Measurements from ENCODE around the gene APELA. TPM values are rescaled to one million over a fixed set of nuclear protein-coding genes. Genes with fewer than 3 reads are reported as not detected.
"Not testable (repeated sequence)": the region's sequence is repeated elsewhere in the genome, so short reads cannot be mapped to it uniquely, and the experiment has no call there.

Gene APELA
- polyA plus RNA-seq, 6 donors from 2014 or later: not detected

GRCh38 chr4:164892018-164892417 is 15.0 kb downstream of the APELA start:
- H3K36me3 Mint-ChIP-seq: no peaks in the 10 kb centered on the region
- no peak overlapping the region for H3K4me3 Mint-ChIP-seq
- ATAC-seq (ENCODE audit: low read depth in 2 of 2) (no peak), DNase-seq (no peak)
- no peaks in the 10 kb centered on the region for H3K4me1 Mint-ChIP-seq
- H3K9me3 Mint-ChIP-seq: peaks cover 0 to 2% (median 0%) of the 10 kb centered on the region in 7 donors
- H3K27ac Mint-ChIP-seq: no peak overlapping the region
- H3K27me3 Mint-ChIP-seq: peaks cover 0 to 21% (median 18%) of the 10 kb centered on the region in 3 donors

GRCh38 chr4:164894702-164895101 is 17.7 kb downstream of the APELA start:
- Mint-ChIP-seq H3K4me3 (no peak overlapping the region), H3K27me3 (peaks cover 0 to 12% (median 5%) of the 10 kb centered on the region in 3 donors), H3K27ac (no peak overlapping the region), H3K36me3 (no peaks in the 10 kb centered on the region), H3K9me3 (peaks cover 0 to 4% (median 0%) of the 10 kb centered on the region in 7 donors), H3K4me1 (no peaks in the 10 kb centered on the region)
- ATAC-seq (ENCODE audit: low read depth in 2 of 2): no peak
- DNase-seq: no peak

- Mint-ChIP-seq H3K36me3 (no peaks in the 10 kb centered on the region), H3K9me3 (peaks cover 0 to 3% (median 0%) of the 10 kb centered on the region in 7 donors), H3K27ac (no peak overlapping the region), H3K27me3 (peaks cover 0 to under 1% (median 0%) of the 10 kb centered on the region in 3 donors), H3K4me3 (no peak overlapping the region), H3K4me1 (no peaks in the 10 kb centered on the region)
- DNase-seq (no peak), ATAC-seq (ENCODE audit: low read depth in 2 of 2) (no peak)
These were observed 25.6 kb downstream of the APELA start for GRCh38 chr4:164902608-164903007.

DNA sequence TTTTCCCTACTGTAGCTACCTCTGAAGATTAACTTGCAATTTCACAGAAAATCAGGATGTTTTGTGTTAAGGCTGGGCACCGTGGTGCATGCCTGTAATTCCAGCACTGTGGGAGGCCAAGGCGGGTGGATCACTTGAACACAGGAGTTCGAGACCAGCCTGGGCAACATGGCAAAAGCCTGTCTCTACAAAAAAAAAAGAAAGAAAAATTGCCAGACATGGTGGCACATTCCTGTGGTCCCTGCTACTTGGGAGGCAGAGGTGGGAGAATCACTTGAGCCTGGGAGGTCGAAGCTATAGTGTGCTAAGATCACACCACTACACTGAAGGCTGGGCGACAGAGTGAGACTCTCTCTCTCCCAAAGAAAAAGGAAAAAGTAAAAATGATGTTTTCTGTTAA is 27.4 kb downstream of the APELA start:
- Mint-ChIP-seq H3K36me3 (no peaks in the 10 kb centered on the region), H3K27ac (no peak overlapping the region), H3K4me1 (no peaks in the 10 kb centered on the region), H3K4me3 (no peak overlapping the region), H3K9me3 (peaks cover 0 to 3% (median 0%) of the 10 kb centered on the region in 7 donors), H3K27me3 (no peaks in the 10 kb centered on the region)
- DNase-seq (no peak), ATAC-seq (ENCODE audit: low read depth in 2 of 2) (no peak)

DNA sequence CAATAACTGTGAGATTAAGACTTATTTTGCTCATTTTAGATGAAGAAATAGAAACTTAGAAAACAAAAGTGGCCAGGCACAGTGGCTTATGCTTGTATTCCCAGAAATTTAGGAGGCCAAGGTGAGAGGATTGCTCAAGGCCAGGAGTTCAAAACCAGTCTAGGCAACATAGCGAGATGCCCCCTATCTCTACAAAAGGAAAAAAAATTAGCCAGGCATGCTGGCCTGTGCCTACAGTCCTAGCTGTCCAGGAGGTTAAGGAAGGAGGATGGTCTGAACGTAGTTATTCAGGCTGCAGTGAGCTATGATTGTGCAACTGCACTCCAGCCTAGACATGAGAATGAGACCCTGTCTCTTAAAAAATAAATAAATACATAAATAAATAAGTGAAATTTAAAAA is 28.0 kb downstream of the APELA start:
- no peak for ATAC-seq (ENCODE audit: low read depth in 2 of 2)

GRCh38 chr4:164906368-164906767 is 29.4 kb downstream of the APELA start:
- H3K4me3 Mint-ChIP-seq: no peak overlapping the region
- H3K27ac Mint-ChIP-seq: no peak overlapping the region
- no peak for DNase-seq
- peaks cover 0 to 4% (median 0%) of the 10 kb centered on the region in 7 donors for H3K9me3 Mint-ChIP-seq
- no peaks in the 10 kb centered on the region for H3K36me3 Mint-ChIP-seq
- no peak for ATAC-seq (ENCODE audit: low read depth in 2 of 2)
- no peaks in the 10 kb centered on the region for H3K4me1 Mint-ChIP-seq
- H3K27me3 Mint-ChIP-seq: no peaks in the 10 kb centered on the region

More for the DNA sequence above, 28.0 kb downstream of the APELA start:
- no peak overlapping the region for H3K4me3 Mint-ChIP-seq
- H3K27ac Mint-ChIP-seq: no peak overlapping the region
- H3K36me3 Mint-ChIP-seq: no peaks in the 10 kb centered on the region
- H3K27me3 Mint-ChIP-seq: no peaks in the 10 kb centered on the region
- peaks cover 0 to 4% (median 0%) of the 10 kb centered on the region in 7 donors for H3K9me3 Mint-ChIP-seq
- no peaks in the 10 kb centered on the region for H3K4me1 Mint-ChIP-seq
- no peak for DNase-seq

DNA sequence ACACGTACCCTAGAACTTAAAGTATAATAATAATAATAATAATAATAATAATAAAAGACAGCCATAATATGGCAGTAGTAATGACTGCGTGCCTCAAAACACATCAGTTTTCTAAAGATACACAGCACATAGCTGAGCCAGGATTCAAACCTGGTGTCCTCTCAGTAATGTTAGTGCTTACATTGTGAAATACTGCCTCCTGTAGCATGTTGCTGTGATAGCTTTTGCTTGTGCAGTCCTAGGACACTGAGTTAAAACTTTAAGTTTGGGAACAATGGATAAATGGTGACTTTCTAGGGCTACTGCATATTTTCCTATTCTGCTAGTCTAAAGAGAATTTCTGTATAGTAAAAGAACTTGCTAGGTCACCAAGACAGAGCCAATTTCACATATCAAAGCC is 36.5 kb downstream of the APELA start:
- not testable (repeated sequence) for ATAC-seq (ENCODE audit: low read depth in 2 of 2); DNase-seq; H3K27me3 Mint-ChIP-seq; H3K27ac Mint-ChIP-seq; H3K4me3 Mint-ChIP-seq; H3K9me3 Mint-ChIP-seq; H3K4me1 Mint-ChIP-seq; H3K36me3 Mint-ChIP-seq

GRCh38 chr4:164918956-164919355 is 42.0 kb downstream of the APELA start:
- H3K27ac Mint-ChIP-seq: no peak overlapping the region
- ATAC-seq (ENCODE audit: low read depth in 2 of 2) (no peak), DNase-seq (no peak)
- no peak overlapping the region for H3K4me3 Mint-ChIP-seq
- H3K27me3 Mint-ChIP-seq: peaks cover 0 to 7% (median 0%) of the 10 kb centered on the region in 3 donors
- peaks cover 0 to 4% (median 0%) of the 10 kb centered on the region in 7 donors for H3K9me3 Mint-ChIP-seq
- no peaks in the 10 kb centered on the region for H3K4me1 Mint-ChIP-seq
- H3K36me3 Mint-ChIP-seq: no peaks in the 10 kb centered on the region

- DNase-seq (no peak), ATAC-seq (ENCODE audit: low read depth in 2 of 2) (no peak)
- H3K4me1 Mint-ChIP-seq: no peaks in the 10 kb centered on the region
- H3K27ac Mint-ChIP-seq: no peak overlapping the region
- H3K27me3 Mint-ChIP-seq: peaks cover 0 to 8% (median 7%) of the 10 kb centered on the region in 3 donors
- H3K4me3 Mint-ChIP-seq: no peak overlapping the region
- H3K9me3 Mint-ChIP-seq: peaks cover 0 to 4% (median 0%) of the 10 kb centered on the region in 7 donors
- H3K36me3 Mint-ChIP-seq: no peaks in the 10 kb centered on the region
These were observed 47.8 kb downstream of the APELA start for GRCh38 chr4:164924670-164925238.

DNA sequence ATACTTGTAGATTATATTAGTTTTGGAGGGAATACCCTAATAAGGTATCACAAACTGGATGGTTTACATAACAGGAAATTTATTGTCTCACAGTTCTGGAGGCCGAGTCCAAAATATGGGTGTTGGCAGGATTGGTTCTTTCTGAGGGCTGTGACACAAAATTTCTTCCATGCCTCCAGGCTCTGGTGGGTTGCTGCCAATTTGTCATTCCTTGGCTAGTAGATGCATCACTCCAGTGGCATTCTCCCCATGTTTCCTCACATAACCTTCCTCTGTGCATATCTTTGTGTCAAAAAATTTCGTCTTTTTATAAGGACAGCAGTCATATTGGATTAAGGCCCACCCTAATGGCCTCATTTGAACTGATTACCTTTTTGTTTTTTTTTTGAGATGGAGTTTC is 49.3 kb downstream of the APELA start:
- Mint-ChIP-seq H3K9me3 (peaks cover 0 to 5% (median 0%) of the 10 kb centered on the region in 7 donors), H3K36me3 (no peaks in the 10 kb centered on the region), H3K27ac (no peak overlapping the region), H3K4me3 (no peak overlapping the region), H3K27me3 (peaks cover 0 to 12% (median 7%) of the 10 kb centered on the region in 3 donors), H3K4me1 (no peaks in the 10 kb centered on the region)
- ATAC-seq (ENCODE audit: low read depth in 2 of 2) (no peak), DNase-seq (no peak)

DNA sequence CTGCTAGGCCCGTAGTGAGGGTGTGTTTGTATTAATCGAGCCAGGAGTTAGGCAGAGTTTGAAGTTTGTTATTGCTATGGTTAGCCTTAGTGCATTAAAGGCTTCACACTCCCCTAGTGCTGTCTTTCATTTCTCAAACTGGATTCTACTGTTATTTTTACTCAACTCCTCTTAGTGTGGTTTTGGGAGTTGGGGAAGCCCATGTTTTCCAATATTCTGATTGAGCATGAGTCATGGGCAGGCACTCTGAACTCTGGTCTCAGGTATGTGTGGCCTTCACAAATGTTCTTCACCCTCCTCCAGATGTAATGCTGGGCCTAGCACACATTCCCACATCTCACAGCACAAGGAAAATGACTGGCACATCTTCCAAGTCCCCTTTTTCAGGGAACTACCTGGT is 50.1 kb downstream of the APELA start:
- H3K27ac Mint-ChIP-seq; DNase-seq; ATAC-seq (ENCODE audit: low read depth in 2 of 2); H3K9me3 Mint-ChIP-seq; H3K4me3 Mint-ChIP-seq; H3K36me3 Mint-ChIP-seq; H3K4me1 Mint-ChIP-seq: not testable (repeated sequence)
- peaks cover under 1 to 12% (median 7%) of the 10 kb centered on the region in 3 donors for H3K27me3 Mint-ChIP-seq

- Mint-ChIP-seq H3K9me3 (peaks cover 0 to 5% (median 0%) of the 10 kb centered on the region in 7 donors), H3K27me3 (peaks cover 6 to 13% (median 8%) of the 10 kb centered on the region in 3 donors), H3K36me3 (no peaks in the 10 kb centered on the region), H3K27ac (no peak overlapping the region), H3K4me1 (no peaks in the 10 kb centered on the region), H3K4me3 (no peak overlapping the region)
- DNase-seq (no peak), ATAC-seq (ENCODE audit: low read depth in 2 of 2) (no peak)
These were observed 53.7 kb downstream of the APELA start for GRCh38 chr4:164930647-164931046.

DNA sequence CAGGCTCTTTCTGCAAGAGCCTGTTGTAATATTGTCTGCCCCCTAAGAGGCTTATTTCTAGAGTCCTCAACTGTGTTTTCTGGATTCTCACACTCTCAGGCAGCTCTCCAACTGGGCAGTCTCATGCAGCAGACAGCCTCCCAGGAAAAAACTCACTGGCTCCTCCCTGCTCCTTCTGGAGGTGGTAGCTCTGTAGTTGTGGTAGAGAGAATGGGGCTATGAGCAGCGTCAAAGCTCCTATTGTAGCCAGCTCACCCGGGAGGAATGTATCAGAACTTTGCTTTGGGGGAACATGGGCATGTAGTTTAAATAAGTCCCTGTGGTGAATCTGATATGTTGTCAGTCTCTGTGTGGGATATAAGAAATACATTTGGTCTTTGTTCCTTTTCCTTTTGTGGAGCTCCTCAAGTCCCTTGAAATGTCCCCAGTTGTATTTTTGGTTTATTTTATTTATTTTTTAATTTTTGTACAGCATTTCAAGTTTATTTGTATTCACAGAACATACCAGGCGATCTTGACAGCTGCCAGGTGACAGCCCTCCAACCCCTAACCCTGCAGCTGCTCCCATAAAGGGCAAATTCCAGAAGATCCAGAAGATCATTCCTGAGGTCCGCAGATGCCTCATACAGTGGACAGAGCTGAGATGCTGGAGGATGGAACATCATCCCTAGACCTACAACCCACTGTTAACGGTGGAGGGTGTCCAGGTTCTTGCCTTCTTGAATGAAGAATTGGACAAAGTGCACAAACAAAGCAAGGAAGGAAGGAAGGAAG is 54.8 kb downstream of the APELA start:
- no peak overlapping the region for H3K4me3 Mint-ChIP-seq
- H3K4me1 Mint-ChIP-seq: no peaks in the 10 kb centered on the region
- H3K27ac Mint-ChIP-seq: no peak overlapping the region
- H3K9me3 Mint-ChIP-seq: peaks cover 0 to 5% (median 0%) of the 10 kb centered on the region in 7 donors
- no peaks in the 10 kb centered on the region for H3K36me3 Mint-ChIP-seq
- no peak for DNase-seq
- peaks cover 6 to 13% (median 7%) of the 10 kb centered on the region in 3 donors for H3K27me3 Mint-ChIP-seq
- ATAC-seq (ENCODE audit: low read depth in 2 of 2): no peak

GRCh38 chr4:164933244-164933643 is 56.3 kb downstream of the APELA start:
- Mint-ChIP-seq H3K27ac (no peak overlapping the region), H3K9me3 (peaks cover 0 to 5% (median 0%) of the 10 kb centered on the region in 7 donors), H3K4me3 (no peak overlapping the region), H3K36me3 (no peaks in the 10 kb centered on the region), H3K4me1 (no peaks in the 10 kb centered on the region), H3K27me3 (peaks cover 8 to 20% (median 11%) of the 10 kb centered on the region in 3 donors)
- ATAC-seq (ENCODE audit: low read depth in 2 of 2) (no peak), DNase-seq (no peak)
